Peyer's patch (tissue), 4 donors: Measurements from ENCODE around the gene SPATA6L. TPM values are rescaled to one million over a fixed set of nuclear protein-coding genes. Genes with fewer than 3 reads are reported as not detected.
A peak's percentile ranks its signal among the peaks of the same experiment; 100 is the strongest.

ENCODE experiments used
- DNase-seq, 3 donors: peaks; one replicate each; pipeline ENCODE4 v3.0.0-alpha.2; 2017 to 2019
- H3K27ac ChIP-seq, 4 donors: fragments of 200-600 bp; sonication (generic); one replicate each; pipeline ENCODE4 v1.5.1; 2016 to 2019
- H3K27me3 ChIP-seq, 2 donors: fragments of 200-600 bp; sonication (generic); one replicate each; pipeline ENCODE4 v1.5.1; 2019
- H3K36me3 ChIP-seq, 3 donors: fragments of 200-600 bp; sonication (generic); one replicate each; pipeline ENCODE4 v1.5.1; 2016 to 2019
- H3K4me1 ChIP-seq, 4 donors: fragments of 200-600 bp; sonication (generic); one replicate each; pipeline ENCODE4 v1.5.1; 2016 to 2019
- H3K4me3 ChIP-seq, 4 donors: fragments of 200-600 bp; sonication (generic); 1 replicate in 3 of 4; 2 replicates in 1 of 4; pipeline ENCODE4 v1.5.1; 2016 to 2019; ENCODE audit warnings: mild to moderate bottlenecking in 1 of 4
- H3K9me3 ChIP-seq, 4 donors: fragments of 200-600 bp; sonication (generic); one replicate each; pipeline ENCODE4 v1.5.1; 2016 to 2019; ENCODE audit warnings: mild to moderate bottlenecking in 1 of 4
- CTCF ChIP-seq, 6 experiments: fragments of 450-650 bp in 4 of 6; fragments of 200-600 bp in 2 of 6; sonication (generic) in 1 of 6; IDR thresholded peaks; one replicate each; pipeline ENCODE4 v1.5.1; 2017 to 2019; ENCODE audit warnings: antibody characterized with exemption in 6 of 6, mild to moderate bottlenecking in 3 of 6, moderate library complexity in 1 of 6
- POLR2A ChIP-seq, 2 donors: fragments of 450-650 bp; IDR thresholded peaks; one replicate each; pipeline ENCODE4 v1.5.1; 2017; ENCODE audit warnings: antibody characterized with exemption in 2 of 2, mild to moderate bottlenecking in 2 of 2, moderate library complexity in 2 of 2
- total RNA-seq, 4 donors: library from RNA; depleted of rRNA; stranded (reverse); fragments of >200 nt; gene quantifications; one replicate each; pipeline ENCODE4 v1.1.0, GENCODE V29; 2016

Gene SPATA6L
- total RNA-seq, 4 donors from 2014 or later, result 13.4 to 19.0 (median 16.6) TPM

DNA sequence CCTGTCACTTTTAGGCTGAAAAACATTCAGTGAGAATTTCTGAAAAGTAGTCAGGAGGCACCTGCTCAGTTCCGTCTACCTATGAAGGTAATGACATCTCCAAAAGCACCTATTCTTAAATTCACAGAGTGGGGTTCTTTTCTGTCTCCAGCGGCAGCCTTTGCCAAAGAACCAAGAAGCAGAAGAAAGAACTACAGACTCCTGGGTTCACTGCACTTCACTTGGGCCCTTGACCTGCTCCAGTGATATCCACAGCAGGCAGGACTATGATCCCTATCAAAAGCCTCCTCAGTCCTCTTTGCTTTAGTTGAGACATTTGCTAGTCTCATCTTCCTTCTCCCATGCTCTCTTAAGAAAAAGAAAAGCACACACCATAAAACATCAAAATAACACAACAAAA lies 23.9 kb downstream of the SPATA6L start:
- no peaks in the 10 kb centered on the region for H3K4me1 ChIP-seq
- no peak overlapping the region for H3K4me3 ChIP-seq
- H3K27ac ChIP-seq, result no peak overlapping the region
- H3K36me3 ChIP-seq, result no peaks in the 10 kb centered on the region
- H3K27me3 ChIP-seq, result no peaks in the 10 kb centered on the region
- no peak for TF ChIP-seq CTCF (IDR thresholded peaks at IDR 0.05)
- no peaks in the 10 kb centered on the region for H3K9me3 ChIP-seq
- DNase-seq, result no peak

DNA sequence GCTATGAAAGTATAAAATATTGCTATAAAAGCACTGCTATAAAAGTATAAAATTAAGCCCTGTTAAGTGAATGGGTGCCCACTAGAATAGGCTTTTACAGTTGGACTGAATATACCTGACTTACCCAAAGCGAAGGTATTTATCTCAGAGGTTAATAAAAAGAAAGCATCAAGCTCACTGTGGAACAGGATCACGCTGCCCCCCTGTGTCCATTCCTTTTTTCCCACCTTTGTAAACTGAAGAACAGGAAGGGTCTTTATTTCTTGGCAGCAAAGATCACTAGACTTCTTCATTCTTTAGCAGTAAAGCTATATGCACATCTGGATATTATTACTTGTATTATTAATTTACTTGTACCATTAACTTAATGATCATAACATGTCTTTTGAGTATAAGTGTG lies 26.3 kb downstream of the SPATA6L start:
- Histone ChIP-seq H3K27me3 (no peaks in the 10 kb centered on the region), H3K27ac (no peak overlapping the region), H3K4me1 (no peaks in the 10 kb centered on the region), H3K4me3 (no peak overlapping the region), H3K36me3 (no peaks in the 10 kb centered on the region), H3K9me3 (no peaks in the 10 kb centered on the region)
- peak in 5 of 6 experiments; percentile 14 to 50 (median 39) for TF ChIP-seq CTCF (IDR thresholded peaks at IDR 0.05)
- TF ChIP-seq POLR2A (IDR thresholded peaks at IDR 0.05), result no peak
- peak in 1 of 3 donors; percentile 59 for DNase-seq

GRCh38 chr9:4639420-4639819 lies 26.9 kb downstream of the SPATA6L start:
- TF ChIP-seq POLR2A (IDR thresholded peaks at IDR 0.05) (no peak), CTCF (IDR thresholded peaks at IDR 0.05) (no peak)
- H3K27me3 ChIP-seq, result no peaks in the 10 kb centered on the region
- H3K4me1 ChIP-seq, result no peaks in the 10 kb centered on the region
- H3K36me3 ChIP-seq, result no peaks in the 10 kb centered on the region
- H3K27ac ChIP-seq, result no peak overlapping the region
- DNase-seq, result no peak
- no peak overlapping the region for H3K4me3 ChIP-seq
- H3K9me3 ChIP-seq, result no peaks in the 10 kb centered on the region

- Histone ChIP-seq H3K27ac (no peak overlapping the region), H3K9me3 (no peaks in the 10 kb centered on the region), H3K27me3 (no peaks in the 10 kb centered on the region), H3K4me3 (no peak overlapping the region), H3K4me1 (no peaks in the 10 kb centered on the region), H3K36me3 (no peaks in the 10 kb centered on the region)
- TF ChIP-seq POLR2A (IDR thresholded peaks at IDR 0.05) (no peak), CTCF (IDR thresholded peaks at IDR 0.05) (no peak)
- no peak for DNase-seq
Observed at GRCh38 chr9:4638968-4639367, 27.3 kb downstream of the SPATA6L start.

DNA sequence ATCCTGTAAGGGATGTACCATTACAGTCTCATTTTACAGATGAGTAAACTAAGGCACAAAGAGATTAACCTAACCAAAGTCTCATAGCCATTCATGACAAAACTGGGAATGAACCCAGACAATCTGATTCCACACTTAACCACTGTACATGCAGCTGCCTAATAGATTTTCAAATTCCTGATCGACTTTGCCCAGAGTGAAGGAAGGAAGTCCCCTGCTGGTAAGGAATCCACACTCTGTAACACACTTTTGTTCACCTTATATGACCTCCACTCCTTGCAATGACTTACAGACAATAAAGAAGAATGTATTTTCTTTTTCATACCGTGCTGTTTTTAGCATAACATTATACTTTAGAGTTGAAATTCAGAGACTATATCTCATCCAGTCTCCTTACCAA lies 35.4 kb downstream of the SPATA6L start:
- no peak overlapping the region for H3K27ac ChIP-seq
- no peak for DNase-seq
- no peak overlapping the region for H3K4me3 ChIP-seq
- H3K9me3 ChIP-seq, result no peaks in the 10 kb centered on the region
- TF ChIP-seq CTCF (IDR thresholded peaks at IDR 0.05), result no peak
- no peak for TF ChIP-seq POLR2A (IDR thresholded peaks at IDR 0.05)
- no peaks in the 10 kb centered on the region for H3K36me3 ChIP-seq
- no peaks in the 10 kb centered on the region for H3K27me3 ChIP-seq
- H3K4me1 ChIP-seq, result no peaks in the 10 kb centered on the region

DNA sequence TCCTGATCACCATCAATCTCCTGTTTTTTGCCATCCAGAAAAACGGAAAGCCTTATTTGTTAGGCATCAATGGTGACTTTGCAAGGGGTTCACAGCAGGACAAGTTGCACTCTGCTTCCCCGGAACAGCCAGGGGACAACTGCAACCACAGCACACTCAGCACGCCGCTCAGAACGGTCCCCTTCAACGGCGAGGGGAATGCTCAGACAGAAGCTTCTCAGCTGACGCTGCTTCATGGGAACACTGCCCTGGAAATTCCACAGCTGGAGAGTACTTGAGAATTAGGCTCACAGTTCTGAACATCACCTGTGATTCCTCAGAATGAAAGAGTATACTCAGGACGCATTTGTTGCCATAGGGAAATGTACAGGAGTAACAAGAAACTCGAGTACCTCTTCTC lies 44.3 kb downstream of the SPATA6L start:
- no peaks in the 10 kb centered on the region for H3K4me1 ChIP-seq
- TF ChIP-seq POLR2A (IDR thresholded peaks at IDR 0.05) (no peak), CTCF (IDR thresholded peaks at IDR 0.05) (no peak)
- DNase-seq, result no peak
- H3K4me3 ChIP-seq, result no peak overlapping the region
- no peaks in the 10 kb centered on the region for H3K27me3 ChIP-seq
- H3K36me3 ChIP-seq, result peaks cover 0 to 11% (median 0%) of the 10 kb centered on the region in 3 donors
- no peak overlapping the region for H3K27ac ChIP-seq
- H3K9me3 ChIP-seq, result no peaks in the 10 kb centered on the region
